ENCODE data around the gene CHD3.

DNA sequence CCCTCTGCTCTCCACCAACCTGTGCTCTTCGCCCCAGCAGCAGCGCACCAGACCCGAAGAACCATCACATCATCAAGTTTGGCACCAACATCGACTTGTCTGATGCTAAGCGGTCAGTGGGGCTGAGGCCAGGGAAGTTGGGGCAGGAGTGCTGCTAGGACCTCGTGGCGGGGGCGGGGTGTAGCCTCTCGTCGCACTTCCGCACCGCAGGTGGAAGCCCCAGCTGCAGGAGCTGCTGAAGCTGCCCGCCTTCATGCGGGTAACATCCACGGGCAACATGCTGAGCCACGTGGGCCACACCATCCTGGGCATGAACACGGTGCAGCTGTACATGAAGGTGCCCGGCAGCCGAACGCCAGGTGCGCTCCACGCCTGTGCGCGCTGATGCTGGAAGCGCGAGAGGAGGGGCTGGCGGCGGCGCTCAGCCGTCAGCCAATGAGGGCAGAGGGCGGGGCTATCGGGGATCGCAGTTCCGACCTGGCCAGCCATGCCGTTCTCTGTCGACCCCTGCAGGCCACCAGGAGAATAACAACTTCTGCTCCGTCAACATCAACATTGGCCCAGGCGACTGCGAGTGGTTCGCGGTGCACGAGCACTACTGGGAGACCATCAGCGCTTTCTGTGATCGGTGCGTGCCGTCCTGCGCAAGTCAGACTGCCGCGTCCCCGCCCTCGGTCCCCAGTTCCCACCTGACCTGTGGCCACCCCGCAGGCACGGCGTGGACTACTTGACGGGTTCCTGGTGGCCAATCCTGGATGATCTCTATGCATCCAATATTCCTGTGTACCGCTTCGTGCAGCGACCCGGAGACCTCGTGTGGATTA, 36.9 kb upstream of the CHD3 start:
- TF ChIP-seq, protein P1, sequence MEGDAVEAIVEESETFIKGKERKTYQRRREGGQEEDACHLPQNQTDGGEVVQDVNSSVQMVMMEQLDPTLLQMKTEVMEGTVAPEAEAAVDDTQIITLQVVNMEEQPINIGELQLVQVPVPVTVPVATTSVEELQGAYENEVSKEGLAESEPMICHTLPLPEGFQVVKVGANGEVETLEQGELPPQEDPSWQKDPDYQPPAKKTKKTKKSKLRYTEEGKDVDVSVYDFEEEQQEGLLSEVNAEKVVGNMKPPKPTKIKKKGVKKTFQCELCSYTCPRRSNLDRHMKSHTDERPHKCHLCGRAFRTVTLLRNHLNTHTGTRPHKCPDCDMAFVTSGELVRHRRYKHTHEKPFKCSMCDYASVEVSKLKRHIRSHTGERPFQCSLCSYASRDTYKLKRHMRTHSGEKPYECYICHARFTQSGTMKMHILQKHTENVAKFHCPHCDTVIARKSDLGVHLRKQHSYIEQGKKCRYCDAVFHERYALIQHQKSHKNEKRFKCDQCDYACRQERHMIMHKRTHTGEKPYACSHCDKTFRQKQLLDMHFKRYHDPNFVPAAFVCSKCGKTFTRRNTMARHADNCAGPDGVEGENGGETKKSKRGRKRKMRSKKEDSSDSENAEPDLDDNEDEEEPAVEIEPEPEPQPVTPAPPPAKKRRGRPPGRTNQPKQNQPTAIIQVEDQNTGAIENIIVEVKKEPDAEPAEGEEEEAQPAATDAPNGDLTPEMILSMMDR (IDR thresholded peaks at IDR 0.05 in 4 of 5, conservative IDR thresholded peaks at IDR 0.05 in 1 of 5), result peak; percentile 98 to 100 (median 99)
- peak in 1 of 2 donors; percentile 23 for TF ChIP-seq POLR2A (IDR thresholded peaks at IDR 0.05)
